Tibial nerve (tissue), 4 donors: ENCODE data around the gene UNKL.

ENCODE experiments used
- EP300 ChIP-seq, 2 donors: sonication (generic); formaldehyde crosslinking; IDR thresholded peaks; one replicate each; pipeline ENCODE4 v1.6.1; 2017; ENCODE audit warnings: antibody characterized with exemption in 2 of 2, mild to moderate bottlenecking in 1 of 2
- POLR2A ChIP-seq, 2 donors: fragments of 450-650 bp; IDR thresholded peaks; one replicate each; pipeline ENCODE4 v1.6.1; 2017; ENCODE audit warnings: antibody characterized with exemption in 2 of 2, mild to moderate bottlenecking in 2 of 2, moderate library complexity in 2 of 2
- TF ChIP-seq, protein P1 (sequence below), 5 experiments: fragments of 200-600 bp in 3 of 5; fragments of 450-650 bp in 2 of 5; sonication (generic) in 3 of 5; IDR thresholded peaks; one replicate each; pipeline ENCODE4 v1.5.1; 2016 to 2019; ENCODE audit warnings: antibody characterized with exemption in 5 of 5, mild to moderate bottlenecking in 3 of 5, moderate library complexity in 2 of 5

DNA sequence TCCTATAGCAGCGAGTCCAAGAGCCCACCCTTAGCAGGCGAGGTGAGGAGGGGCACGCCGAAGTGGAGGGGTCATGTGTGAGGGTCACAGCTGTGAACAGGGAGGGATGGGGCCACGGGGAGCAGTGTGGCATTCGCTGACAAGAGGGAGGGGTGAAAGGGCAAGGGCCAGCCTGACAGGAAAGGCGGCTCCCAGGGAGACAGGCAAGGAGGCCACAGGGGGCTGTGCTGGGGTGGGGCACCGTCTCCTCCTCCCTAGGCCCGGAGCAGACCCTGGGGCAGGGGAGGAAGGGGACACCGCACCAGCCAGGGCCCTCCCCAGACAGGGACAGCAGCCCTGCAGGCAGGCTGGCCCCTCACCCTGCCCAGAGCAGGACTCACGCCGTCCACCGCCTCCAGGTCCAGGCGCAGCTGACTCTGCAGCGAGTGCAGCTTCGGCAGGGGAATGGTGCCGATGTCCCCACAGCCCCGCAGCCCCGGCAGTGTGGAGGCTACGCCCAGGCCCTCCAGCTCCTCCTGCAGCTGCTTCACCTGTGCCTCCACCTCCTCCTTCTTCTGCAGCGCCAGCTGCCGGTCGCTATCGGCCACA, 47.7 kb downstream of the UNKL start:
- TF ChIP-seq, protein P1, sequence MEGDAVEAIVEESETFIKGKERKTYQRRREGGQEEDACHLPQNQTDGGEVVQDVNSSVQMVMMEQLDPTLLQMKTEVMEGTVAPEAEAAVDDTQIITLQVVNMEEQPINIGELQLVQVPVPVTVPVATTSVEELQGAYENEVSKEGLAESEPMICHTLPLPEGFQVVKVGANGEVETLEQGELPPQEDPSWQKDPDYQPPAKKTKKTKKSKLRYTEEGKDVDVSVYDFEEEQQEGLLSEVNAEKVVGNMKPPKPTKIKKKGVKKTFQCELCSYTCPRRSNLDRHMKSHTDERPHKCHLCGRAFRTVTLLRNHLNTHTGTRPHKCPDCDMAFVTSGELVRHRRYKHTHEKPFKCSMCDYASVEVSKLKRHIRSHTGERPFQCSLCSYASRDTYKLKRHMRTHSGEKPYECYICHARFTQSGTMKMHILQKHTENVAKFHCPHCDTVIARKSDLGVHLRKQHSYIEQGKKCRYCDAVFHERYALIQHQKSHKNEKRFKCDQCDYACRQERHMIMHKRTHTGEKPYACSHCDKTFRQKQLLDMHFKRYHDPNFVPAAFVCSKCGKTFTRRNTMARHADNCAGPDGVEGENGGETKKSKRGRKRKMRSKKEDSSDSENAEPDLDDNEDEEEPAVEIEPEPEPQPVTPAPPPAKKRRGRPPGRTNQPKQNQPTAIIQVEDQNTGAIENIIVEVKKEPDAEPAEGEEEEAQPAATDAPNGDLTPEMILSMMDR (IDR thresholded peaks at IDR 0.05) = no peak
- TF ChIP-seq POLR2A (IDR thresholded peaks at IDR 0.05) (no peak), EP300 (IDR thresholded peaks at IDR 0.05) (no peak)
